Trophoblast cell (in vitro differentiated cells and primary cell): ENCODE measurements around the gene CKMT1A.
"Not testable (repeated sequence)": the region's sequence is repeated elsewhere in the genome, so short reads cannot be mapped to it uniquely, and the experiment has no call there.

Source experiments
- DNase-seq, 2 donors: peaks; one replicate each; pipeline ENCODE4 v3.0.0-alpha.2; 2016
- H2AFZ ChIP-seq: 2 replicates; pipeline ENCODE4 v1.6.1; 2013; ENCODE audit warnings: low read length, moderate library complexity, mild to moderate bottlenecking; ENCODE audit not compliant: insufficient read depth, poor library complexity
- H2AK5ac ChIP-seq: 2 replicates; pipeline ENCODE4 v1.6.1; 2013; ENCODE audit warnings: mild to moderate bottlenecking, low read length
- H2BK120ac ChIP-seq: 2 replicates; pipeline ENCODE4 v1.6.1; 2013; ENCODE audit warnings: low read length, mild to moderate bottlenecking, moderate library complexity; ENCODE audit not compliant: insufficient read depth, poor library complexity
- H2BK12ac ChIP-seq: 2 replicates; pipeline ENCODE4 v1.6.1; 2013; ENCODE audit warnings: mild to moderate bottlenecking, low read length, moderate library complexity
- H2BK5ac ChIP-seq: 2 replicates; pipeline ENCODE4 v1.6.1; 2013; ENCODE audit warnings: low read length, low read depth, moderate library complexity, mild to moderate bottlenecking; ENCODE audit not compliant: poor library complexity
- H3K14ac ChIP-seq: 2 replicates; pipeline ENCODE4 v1.6.1; 2013; ENCODE audit warnings: mild to moderate bottlenecking, low read length
- H3K18ac ChIP-seq: 2 replicates; pipeline ENCODE4 v1.6.1; 2013; ENCODE audit warnings: mild to moderate bottlenecking, low read length
- H3K23ac ChIP-seq: 2 replicates; pipeline ENCODE4 v1.6.1; 2013; ENCODE audit warnings: low read length
- H3K27ac ChIP-seq: 2 replicates; pipeline ENCODE4 v1.5.1; 2013; ENCODE audit warnings: low read depth, mild to moderate bottlenecking, inconsistent platforms, low read length, moderate library complexity
- H3K27me3 ChIP-seq: 2 replicates; pipeline ENCODE4 v1.6.1; 2013; ENCODE audit warnings: inconsistent platforms, mild to moderate bottlenecking, low read length, moderate library complexity; ENCODE audit not compliant: insufficient read depth
- H3K36me3 ChIP-seq, 2 experiments: 1 replicate in 1 of 2; 2 replicates in 1 of 2; pipeline ENCODE4 v1.6.1; 2013; ENCODE audit warnings: low read length in 2 of 2, mild to moderate bottlenecking in 2 of 2, moderate library complexity in 1 of 2; ENCODE audit not compliant: insufficient read depth in 2 of 2, control insufficient read depth in 1 of 2
- H3K4ac ChIP-seq: 2 replicates; pipeline ENCODE4 v1.6.1; 2013; ENCODE audit warnings: low read depth, mild to moderate bottlenecking, low read length, moderate library complexity
- H3K4me1 ChIP-seq, 2 experiments: 1 replicate in 1 of 2; 2 replicates in 1 of 2; pipeline ENCODE4 v1.6.1; 2013; ENCODE audit warnings: low read length in 2 of 2, mild to moderate bottlenecking in 2 of 2, moderate library complexity in 1 of 2; ENCODE audit not compliant: insufficient read depth in 2 of 2, control insufficient read depth in 1 of 2
- H3K4me2 ChIP-seq: 2 replicates; pipeline ENCODE4 v1.6.1; 2013; ENCODE audit warnings: inconsistent platforms, mild to moderate bottlenecking, low read length, moderate library complexity
- H3K4me3 ChIP-seq: 2 replicates; pipeline ENCODE4 v1.5.1; 2013; ENCODE audit warnings: mild to moderate bottlenecking, low read depth, low read length, inconsistent platforms
- H3K79me1 ChIP-seq: one replicate; pipeline ENCODE4 v1.6.1; 2013; ENCODE audit warnings: low read length
- H3K79me2 ChIP-seq: 2 replicates; pipeline ENCODE4 v1.6.1; 2013; ENCODE audit warnings: low read length, mild to moderate bottlenecking; ENCODE audit not compliant: control insufficient read depth, insufficient read depth, poor library complexity
- H3K9ac ChIP-seq: 2 replicates; pipeline ENCODE4 v1.6.1; 2013; ENCODE audit warnings: mild to moderate bottlenecking, low read length
- H3K9me3 ChIP-seq: 2 replicates; pipeline ENCODE4 v1.6.1; 2013; ENCODE audit warnings: low read depth, mild to moderate bottlenecking, control low read depth, inconsistent platforms, low read length; ENCODE audit not compliant: insufficient read depth
- H4K12ac ChIP-seq: 2 replicates; pipeline ENCODE4 v1.6.1; 2013; ENCODE audit warnings: low read depth, mild to moderate bottlenecking, low read length, moderate library complexity
- H4K8ac ChIP-seq: 2 replicates; pipeline ENCODE4 v1.6.1; 2013; ENCODE audit warnings: low read depth, mild to moderate bottlenecking, low read length, moderate library complexity
- H4K91ac ChIP-seq: one replicate; pipeline ENCODE4 v1.6.1; 2013; ENCODE audit warnings: low read depth, mild to moderate bottlenecking, low read length, moderate library complexity
- WGBS: extraction: QIAGEN DNeasy Blood & Tissue Kit; methylation state at CpG from one replicate; pipeline ENCODE4 v1.1.7; 2013; ENCODE audit warnings: missing lambda C conversion rate; ENCODE audit not compliant: insufficient read length, insufficient coverage; ENCODE audit errors: extremely low coverage; 5-methylcytosine and 5-hydroxymethylcytosine counted together

CKMT1A gene

DNA sequence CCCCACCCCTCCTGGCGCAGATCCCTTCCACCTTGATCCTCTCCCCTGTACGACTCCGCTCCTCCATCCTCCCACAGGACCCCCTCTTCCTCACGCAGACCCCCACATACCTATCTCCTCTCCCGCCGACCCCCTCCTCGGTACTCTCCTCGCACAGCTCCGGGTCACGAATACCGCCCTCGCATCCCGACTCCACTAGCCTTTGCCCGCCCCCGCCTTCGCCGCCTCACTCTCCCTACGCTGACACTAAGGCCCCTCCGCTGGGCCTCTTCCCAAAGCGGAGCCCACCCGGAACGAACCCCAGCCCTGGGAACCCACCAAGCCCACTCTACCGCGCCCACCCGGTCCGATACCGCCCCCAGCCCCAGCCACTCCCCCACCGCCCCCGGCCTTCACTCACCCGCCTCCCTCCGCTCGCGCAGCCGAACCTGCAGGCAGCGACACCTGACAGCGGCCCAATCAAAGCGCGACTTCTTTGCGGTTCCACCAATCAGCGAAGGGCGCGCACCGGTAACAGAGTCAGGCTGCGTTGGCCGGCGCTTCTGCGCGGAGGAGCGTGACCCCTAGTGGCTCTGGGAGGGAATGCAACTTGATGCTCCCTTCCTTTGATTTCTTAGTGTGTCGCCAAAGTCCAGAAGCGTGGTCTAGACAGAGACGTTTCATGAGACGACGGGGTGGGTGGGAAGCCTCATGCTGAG lies 3.9 kb upstream of the CKMT1A start:
- H3K23ac ChIP-seq, H4K12ac ChIP-seq, H3K27ac ChIP-seq, H3K4me1 ChIP-seq, H3K4me2 ChIP-seq, DNase-seq, H3K9ac ChIP-seq, H2AK5ac ChIP-seq, H2BK120ac ChIP-seq, H2AFZ ChIP-seq, H3K9me3 ChIP-seq, H4K8ac ChIP-seq, H3K14ac ChIP-seq, H3K27me3 ChIP-seq, H3K36me3 ChIP-seq, H2BK5ac ChIP-seq, H2BK12ac ChIP-seq, H4K91ac ChIP-seq, H3K4ac ChIP-seq, H3K79me1 ChIP-seq, H3K4me3 ChIP-seq, H3K18ac ChIP-seq, H3K79me2 ChIP-seq: not testable (repeated sequence)
- WGBS: no CpG with 5 or more reads among the region's 54 CpGs

DNA sequence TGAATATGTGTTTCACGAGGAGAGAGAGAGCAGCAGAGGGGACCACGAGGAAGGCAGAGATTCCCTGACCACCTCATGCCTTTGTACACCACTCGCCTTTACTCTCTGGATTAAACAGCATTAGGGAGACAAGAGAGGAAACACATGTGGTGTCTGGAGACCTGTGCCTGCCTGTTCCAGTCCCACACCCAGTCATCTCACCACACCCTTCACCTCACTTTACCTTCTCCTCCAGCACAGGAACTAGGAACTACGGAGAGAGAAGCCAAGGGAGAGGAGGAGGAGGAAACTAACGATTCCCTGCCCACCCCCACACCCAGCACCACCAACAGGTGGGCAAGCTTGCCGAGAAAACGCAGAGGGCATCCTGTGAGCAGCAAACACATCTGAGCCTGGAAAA lies 980 bp upstream of the CKMT1A start:
- not testable (repeated sequence) for H3K79me2 ChIP-seq, H3K79me1 ChIP-seq, DNase-seq, H3K14ac ChIP-seq, H4K8ac ChIP-seq, H3K4me3 ChIP-seq, H2BK5ac ChIP-seq, H3K9ac ChIP-seq, H4K12ac ChIP-seq, H3K9me3 ChIP-seq, H3K4me1 ChIP-seq, H2AFZ ChIP-seq, H4K91ac ChIP-seq, H3K4ac ChIP-seq, H3K4me2 ChIP-seq, H3K36me3 ChIP-seq, H3K23ac ChIP-seq, H3K27me3 ChIP-seq, H3K27ac ChIP-seq, H3K18ac ChIP-seq, H2BK120ac ChIP-seq, H2AK5ac ChIP-seq, H2BK12ac ChIP-seq
- no CpG with 5 or more reads among the region's 7 CpGs for WGBS

DNA sequence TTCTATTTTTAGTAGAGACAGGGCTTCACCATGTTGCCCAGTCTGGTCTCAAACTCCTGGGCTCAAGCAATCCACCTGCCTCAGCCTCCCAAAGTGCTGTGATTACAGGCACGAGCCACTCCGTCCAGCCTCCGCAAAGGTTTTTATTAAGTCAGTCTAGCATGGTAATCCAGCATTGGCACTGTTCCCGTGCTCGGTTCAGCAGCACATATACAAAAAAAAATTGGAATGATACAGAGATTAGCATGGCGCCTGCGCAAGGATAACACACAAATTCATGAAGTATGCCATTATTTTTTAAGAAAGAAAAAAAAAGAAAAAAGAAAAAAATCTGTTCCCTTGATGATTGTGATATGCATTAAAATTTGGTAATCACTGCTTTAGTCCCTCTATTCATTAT lies 8.5 kb downstream of the CKMT1A start:
- H4K12ac ChIP-seq: no peak overlapping the region
- no peak overlapping the region for H3K14ac ChIP-seq

DNA sequence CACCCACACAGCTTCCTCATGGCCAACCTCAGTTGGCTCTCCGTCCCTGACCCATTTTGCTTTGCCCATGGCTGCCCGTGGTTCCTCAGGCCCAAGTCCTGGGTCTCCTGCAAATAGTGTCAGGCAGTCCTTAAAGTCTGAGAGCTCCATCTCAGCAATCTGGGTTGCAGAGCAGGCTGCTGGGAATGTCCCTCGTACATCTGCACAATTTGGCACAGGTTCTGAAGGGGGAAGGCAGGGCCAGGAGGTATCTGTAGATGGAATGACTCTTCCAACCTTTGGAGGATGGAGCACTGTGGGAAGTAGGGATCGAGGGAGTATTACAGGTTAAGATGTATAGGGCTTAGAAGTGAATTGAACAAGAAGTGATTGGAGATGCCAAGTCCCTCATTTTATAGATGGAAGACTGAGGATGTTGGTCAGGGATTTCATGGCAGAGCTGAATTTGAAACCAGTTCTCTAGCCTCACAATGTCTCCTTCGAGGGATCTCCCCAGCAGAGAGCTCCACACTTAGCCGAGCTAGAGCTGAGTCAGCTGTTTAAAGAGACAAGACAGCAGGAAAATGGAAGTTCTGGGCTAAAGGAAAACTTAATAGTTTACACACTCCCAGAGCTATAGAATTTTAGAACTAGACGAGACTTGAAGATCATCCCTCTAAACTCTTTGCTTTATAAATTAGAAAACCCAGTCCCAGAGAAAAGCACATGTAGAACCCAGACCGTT lies 9.2 kb downstream of the CKMT1A start:
- H2BK120ac ChIP-seq: no peak overlapping the region
- H2AK5ac ChIP-seq: no peak overlapping the region
- no peak overlapping the region for H3K4me2 ChIP-seq
- no peak overlapping the region for H2BK12ac ChIP-seq
- H3K9ac ChIP-seq: no peak overlapping the region
- H3K18ac ChIP-seq: no peak overlapping the region
- no peak overlapping the region for H2BK5ac ChIP-seq
- H3K36me3 ChIP-seq: no peaks in the 10 kb centered on the region
- no peak overlapping the region for H4K12ac ChIP-seq
- H3K4me3 ChIP-seq: no peak overlapping the region
- DNase-seq: no peak
- no peaks in the 10 kb centered on the region for H3K79me1 ChIP-seq
- H3K23ac ChIP-seq: no peak overlapping the region
- no peak overlapping the region for H2AFZ ChIP-seq
- no peaks in the 10 kb centered on the region for H3K79me2 ChIP-seq
- no peak overlapping the region for H4K8ac ChIP-seq
- H3K4me1 ChIP-seq: no peaks in the 10 kb centered on the region
- H4K91ac ChIP-seq: no peak overlapping the region
- H3K27me3 ChIP-seq: no peaks in the 10 kb centered on the region
- no peaks in the 10 kb centered on the region for H3K9me3 ChIP-seq
- no peak overlapping the region for H3K14ac ChIP-seq
- no peak overlapping the region for H3K4ac ChIP-seq
- WGBS: no CpG with 5 or more reads among the region's 8 CpGs
- no peak overlapping the region for H3K27ac ChIP-seq

More for the DNA sequence above, 8.5 kb downstream of the CKMT1A start:
- no CpG with 5 or more reads among the region's 7 CpGs for WGBS
- H3K9ac ChIP-seq: no peak overlapping the region
- no peaks in the 10 kb centered on the region for H3K27me3 ChIP-seq
- no peak overlapping the region for H2BK5ac ChIP-seq
- no peak overlapping the region for H2AFZ ChIP-seq
- no peak overlapping the region for H4K91ac ChIP-seq
- no peaks in the 10 kb centered on the region for H3K79me2 ChIP-seq
- H3K27ac ChIP-seq: no peak overlapping the region
- no peak overlapping the region for H3K18ac ChIP-seq
- no peak overlapping the region for H3K4ac ChIP-seq
- no peaks in the 10 kb centered on the region for H3K79me1 ChIP-seq
- H3K36me3 ChIP-seq: no peaks in the 10 kb centered on the region
- H3K4me1 ChIP-seq: no peaks in the 10 kb centered on the region
- DNase-seq: no peak
- H3K4me2 ChIP-seq: no peak overlapping the region
- no peak overlapping the region for H2BK120ac ChIP-seq
- no peak overlapping the region for H3K23ac ChIP-seq
- no peak overlapping the region for H4K8ac ChIP-seq
- H2BK12ac ChIP-seq: no peak overlapping the region
- no peaks in the 10 kb centered on the region for H3K9me3 ChIP-seq
- H2AK5ac ChIP-seq: no peak overlapping the region
- no peak overlapping the region for H3K4me3 ChIP-seq
